Vagina (tissue), 2 donors: ENCODE results near the gene CRMP1.

Experiments
- POLR2A ChIP-seq, 2 donors: fragments of 450-650 bp; IDR thresholded peaks; one replicate each; pipeline ENCODE4 v1.6.1; 2017; ENCODE audit warnings: antibody characterized with exemption in 2 of 2, mild to moderate bottlenecking in 2 of 2, moderate library complexity in 2 of 2
- TF ChIP-seq, protein P1 (sequence below), 3 experiments: fragments of 450-650 bp in 2 of 3; fragments of 200-600 bp in 1 of 3; sonication (generic) in 1 of 3; IDR thresholded peaks; one replicate each; pipeline ENCODE4 v1.5.1; 2017 to 2019; ENCODE audit warnings: antibody characterized with exemption in 3 of 3, mild to moderate bottlenecking in 2 of 3, moderate library complexity in 2 of 3

GRCh38 chr4:5814421-5814820 lies 78.5 kb downstream of the CRMP1 start:
- TF ChIP-seq, protein P1, sequence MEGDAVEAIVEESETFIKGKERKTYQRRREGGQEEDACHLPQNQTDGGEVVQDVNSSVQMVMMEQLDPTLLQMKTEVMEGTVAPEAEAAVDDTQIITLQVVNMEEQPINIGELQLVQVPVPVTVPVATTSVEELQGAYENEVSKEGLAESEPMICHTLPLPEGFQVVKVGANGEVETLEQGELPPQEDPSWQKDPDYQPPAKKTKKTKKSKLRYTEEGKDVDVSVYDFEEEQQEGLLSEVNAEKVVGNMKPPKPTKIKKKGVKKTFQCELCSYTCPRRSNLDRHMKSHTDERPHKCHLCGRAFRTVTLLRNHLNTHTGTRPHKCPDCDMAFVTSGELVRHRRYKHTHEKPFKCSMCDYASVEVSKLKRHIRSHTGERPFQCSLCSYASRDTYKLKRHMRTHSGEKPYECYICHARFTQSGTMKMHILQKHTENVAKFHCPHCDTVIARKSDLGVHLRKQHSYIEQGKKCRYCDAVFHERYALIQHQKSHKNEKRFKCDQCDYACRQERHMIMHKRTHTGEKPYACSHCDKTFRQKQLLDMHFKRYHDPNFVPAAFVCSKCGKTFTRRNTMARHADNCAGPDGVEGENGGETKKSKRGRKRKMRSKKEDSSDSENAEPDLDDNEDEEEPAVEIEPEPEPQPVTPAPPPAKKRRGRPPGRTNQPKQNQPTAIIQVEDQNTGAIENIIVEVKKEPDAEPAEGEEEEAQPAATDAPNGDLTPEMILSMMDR (IDR thresholded peaks at IDR 0.05) = no peak
- no peak for TF ChIP-seq POLR2A (IDR thresholded peaks at IDR 0.05)
